CD8-positive, alpha-beta memory T cell (primary cell): Measurements from ENCODE around the gene EEFSEC. TPM values are rescaled to one million over a fixed set of nuclear protein-coding genes. Genes with fewer than 3 reads are reported as not detected.

Experiments
- CTCF ChIA-PET: fragments of 350-600 bp; sonication (Branson Sonifier 250); formaldehyde crosslinking; loops from one replicate; lab custom pipeline; 2021; ENCODE audit warnings: antibody characterized with exemption; lab: Charles Lee
- POLR2A ChIA-PET: fragments of 350-600 bp; sonication (Branson Sonifier 250); formaldehyde crosslinking; loops from one replicate; lab custom pipeline; 2021; ENCODE audit warnings: antibody characterized with exemption; lab: Charles Lee
- DNase-seq, 5 donors: peaks; one replicate each; pipeline versions ENCODE4 v3.0.0 to v3.0.0-alpha.2; 2020 to 2022; ENCODE audit warnings: mixed read lengths in 1 of 5
- H3K27ac ChIP-seq: one replicate; pipeline ENCODE4 v1.7.0; 2013; ENCODE audit warnings: low read depth, mild to moderate bottlenecking, low read length, moderate library complexity
- H3K27me3 ChIP-seq: 2 replicates; pipeline ENCODE4 v1.7.0; 2013; ENCODE audit warnings: low read length, mild to moderate bottlenecking; ENCODE audit not compliant: insufficient read depth, poor library complexity, severe bottlenecking
- H3K36me3 ChIP-seq: 2 replicates; pipeline ENCODE4 v1.7.0; 2013; ENCODE audit warnings: mild to moderate bottlenecking, low read length, moderate library complexity; ENCODE audit not compliant: insufficient read depth
- H3K4me1 ChIP-seq: 2 replicates; pipeline ENCODE4 v1.7.0; 2013; ENCODE audit warnings: mild to moderate bottlenecking, low read length, moderate library complexity; ENCODE audit not compliant: insufficient read depth
- H3K4me3 ChIP-seq: 2 replicates; pipeline ENCODE4 v1.7.0; 2013; ENCODE audit warnings: mild to moderate bottlenecking, low read length
- H3K9me3 ChIP-seq: 2 replicates; pipeline ENCODE4 v1.7.0; 2013; ENCODE audit warnings: mild to moderate bottlenecking, low read length
- H3K27ac Mint-ChIP-seq, 8 donors: one replicate each; pipeline ENCODE4 v1.8.0; 2020 to 2021; ENCODE audit warnings: mixed read lengths in 8 of 8, mild to moderate bottlenecking in 6 of 8, inconsistent platforms in 3 of 8, moderate library complexity in 3 of 8
- H3K27me3 Mint-ChIP-seq, 2 donors: one replicate each; pipeline ENCODE4 v1.8.0; 2020 to 2021; ENCODE audit warnings: mixed read lengths in 2 of 2, mild to moderate bottlenecking in 1 of 2, moderate library complexity in 1 of 2
- H3K36me3 Mint-ChIP-seq, 3 donors: one replicate each; pipeline ENCODE4 v1.8.0; 2020 to 2021; ENCODE audit warnings: mixed read lengths in 3 of 3, inconsistent platforms in 1 of 3, mild to moderate bottlenecking in 1 of 3
- H3K4me1 Mint-ChIP-seq, 3 donors: one replicate each; pipeline ENCODE4 v1.8.0; 2020 to 2021; ENCODE audit warnings: mixed read lengths in 3 of 3, inconsistent platforms in 1 of 3, mild to moderate bottlenecking in 1 of 3
- H3K4me3 Mint-ChIP-seq, 7 donors: one replicate each; pipeline ENCODE4 v1.8.0; 2020 to 2021; ENCODE audit warnings: mixed read lengths in 7 of 7, mild to moderate bottlenecking in 6 of 7, moderate library complexity in 4 of 7, inconsistent platforms in 2 of 7
- H3K9me3 Mint-ChIP-seq, 5 donors: one replicate each; pipeline ENCODE4 v1.8.0; 2020 to 2022; ENCODE audit warnings: mixed read lengths in 5 of 5, mild to moderate bottlenecking in 3 of 5, moderate library complexity in 2 of 5, inconsistent platforms in 1 of 5
- polyA plus RNA-seq: library from polyadenylated mRNA; unstranded; fragments of 300-500 nt; fragmentation: Illumina TruSeq; gene quantifications from one replicate; pipeline ENCODE4 v1.2.3, GENCODE V29; 2021
- total RNA-seq, 2 experiments: library from RNA; stranded (reverse); gene quantifications; one replicate each; pipeline ENCODE4 v1.2.3, GENCODE V29; 2021

EEFSEC gene
- total and polyA plus RNA-seq, 3 experiments from 2014 or later: 20.4 to 28.6 (median 21.8) TPM

- Histone ChIP-seq H3K4me1 (no peaks in the 10 kb centered on the region), H3K27me3 (no peaks in the 10 kb centered on the region), H3K4me3 (no peak overlapping the region), H3K36me3 (no peaks in the 10 kb centered on the region), H3K27ac (no peak overlapping the region), H3K9me3 (no peaks in the 10 kb centered on the region)
- H3K4me3 Mint-ChIP-seq: no peak overlapping the region
- ChIA-PET CTCF (no interaction called here), POLR2A (no interaction called here)
- no peaks in the 10 kb centered on the region for H3K27me3 Mint-ChIP-seq
- no peaks in the 10 kb centered on the region for H3K9me3 Mint-ChIP-seq
- H3K4me1 Mint-ChIP-seq: peaks cover 0 to 4% (median 0%) of the 10 kb centered on the region in 3 donors
- H3K36me3 Mint-ChIP-seq: peaks cover 0 to 34% (median 3%) of the 10 kb centered on the region in 3 donors
- no peak for DNase-seq
- no peak overlapping the region for H3K27ac Mint-ChIP-seq
Measured at GRCh38 chr3:128351546-128351945, 198.3 kb downstream of the EEFSEC start.

DNA sequence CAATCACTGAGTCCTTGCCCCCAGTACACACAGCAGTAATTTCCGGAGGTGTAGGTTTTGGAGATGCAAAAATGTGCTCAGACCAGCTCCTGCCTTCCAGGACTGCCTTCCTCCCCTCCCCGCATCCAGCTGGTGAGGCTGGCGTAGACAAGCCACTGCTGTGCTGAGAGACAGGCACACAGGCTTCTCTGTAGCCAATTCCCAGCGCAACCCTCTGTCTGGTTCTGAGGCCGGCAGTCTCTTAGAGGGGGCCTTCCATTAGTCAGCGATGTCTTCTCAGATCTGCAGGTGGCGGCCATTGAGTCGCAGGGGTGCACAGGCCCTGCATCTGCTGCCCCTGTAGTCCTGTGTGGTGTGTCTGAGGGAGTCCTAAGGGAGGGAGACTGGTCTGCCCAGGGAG lies 199.0 kb downstream of the EEFSEC start:
- Mint-ChIP-seq H3K4me1 (peaks cover 0 to 4% (median 0%) of the 10 kb centered on the region in 3 donors), H3K4me3 (no peak overlapping the region), H3K9me3 (no peaks in the 10 kb centered on the region), H3K36me3 (peaks cover 0 to 41% (median 4%) of the 10 kb centered on the region in 3 donors), H3K27ac (no peak overlapping the region), H3K27me3 (no peaks in the 10 kb centered on the region)
- no peak overlapping the region for H3K27ac ChIP-seq
- H3K27me3 ChIP-seq: no peaks in the 10 kb centered on the region
- POLR2A ChIA-PET: no interaction called here
- H3K36me3 ChIP-seq: no peaks in the 10 kb centered on the region
- no peaks in the 10 kb centered on the region for H3K9me3 ChIP-seq
- CTCF ChIA-PET: no interaction called here
- H3K4me3 ChIP-seq: no peak overlapping the region
- no peaks in the 10 kb centered on the region for H3K4me1 ChIP-seq
- no peak for DNase-seq

GRCh38 chr3:128353361-128353965 lies 200.2 kb downstream of the EEFSEC start:
- Mint-ChIP-seq H3K27ac (peak overlapping the region in 1 of 8 donors; percentile 23), H3K36me3 (peaks cover 0 to 50% (median 8%) of the 10 kb centered on the region in 3 donors), H3K4me1 (peaks cover 0 to 4% (median 0%) of the 10 kb centered on the region in 3 donors), H3K27me3 (no peaks in the 10 kb centered on the region), H3K9me3 (no peaks in the 10 kb centered on the region), H3K4me3 (no peak overlapping the region)
- Histone ChIP-seq H3K27ac (no peak overlapping the region), H3K4me3 (no peak overlapping the region), H3K9me3 (no peaks in the 10 kb centered on the region), H3K4me1 (no peaks in the 10 kb centered on the region), H3K36me3 (no peaks in the 10 kb centered on the region), H3K27me3 (no peaks in the 10 kb centered on the region)
- no peak for DNase-seq
- ChIA-PET POLR2A (no interaction called here), CTCF (no interaction called here)

GRCh38 chr3:128353991-128354687 lies 200.9 kb downstream of the EEFSEC start:
- Histone ChIP-seq H3K36me3 (no peaks in the 10 kb centered on the region), H3K27ac (no peak overlapping the region), H3K4me3 (no peak overlapping the region), H3K4me1 (no peaks in the 10 kb centered on the region), H3K27me3 (no peaks in the 10 kb centered on the region), H3K9me3 (no peaks in the 10 kb centered on the region)
- peaks cover 3 to 56% (median 11%) of the 10 kb centered on the region in 3 donors for H3K36me3 Mint-ChIP-seq
- no peaks in the 10 kb centered on the region for H3K4me1 Mint-ChIP-seq
- H3K27ac Mint-ChIP-seq: peak overlapping the region in 1 of 8 donors; percentile 23
- H3K27me3 Mint-ChIP-seq: no peaks in the 10 kb centered on the region
- ChIA-PET CTCF (no interaction called here), POLR2A (no interaction called here)
- no peaks in the 10 kb centered on the region for H3K9me3 Mint-ChIP-seq
- no peak overlapping the region for H3K4me3 Mint-ChIP-seq
- peak in 1 of 5 donors; percentile 4 for DNase-seq

DNA sequence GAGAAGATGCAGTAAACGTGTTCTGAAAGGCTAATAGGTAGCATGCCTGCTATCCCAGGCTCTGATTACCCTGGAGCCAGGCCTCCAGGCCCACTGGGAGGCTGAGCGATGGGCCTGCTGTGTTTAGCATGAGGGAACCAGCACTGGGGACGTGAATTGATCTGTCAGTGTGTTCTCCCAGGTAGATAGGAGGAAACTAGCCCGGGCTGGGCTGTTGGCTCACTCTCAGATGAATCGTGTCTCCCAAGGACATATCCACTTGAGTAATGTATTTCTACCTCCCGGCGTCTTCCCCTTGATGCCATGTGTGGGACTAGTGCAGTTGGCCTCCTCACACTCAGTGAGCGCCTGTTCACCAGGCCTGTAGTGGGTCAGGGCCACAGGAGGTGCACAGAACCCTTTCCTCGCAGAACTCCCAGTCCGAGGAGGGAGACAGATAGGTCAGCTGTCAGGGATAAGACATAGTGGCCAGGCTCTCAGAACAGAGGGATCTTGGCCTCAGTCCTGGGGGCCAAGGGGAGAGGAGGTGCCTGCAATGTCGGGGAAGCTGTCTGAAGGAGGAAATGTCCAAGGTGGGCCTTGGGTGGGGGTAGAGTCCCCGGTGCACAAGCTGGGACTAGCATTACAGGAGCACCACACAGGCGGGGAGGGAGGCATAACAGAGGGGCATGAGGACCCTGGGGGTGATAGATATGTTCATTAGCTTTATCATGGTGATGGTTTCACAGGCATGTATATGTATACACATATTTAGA lies 201.7 kb downstream of the EEFSEC start:
- H3K27me3 ChIP-seq: no peaks in the 10 kb centered on the region
- H3K27ac ChIP-seq: no peak overlapping the region
- H3K9me3 Mint-ChIP-seq: no peaks in the 10 kb centered on the region
- H3K27me3 Mint-ChIP-seq: no peaks in the 10 kb centered on the region
- POLR2A ChIA-PET: interaction anchor here (0.6 kb wide), 2 partner anchors 646 to 726 kb away, joined by 3 read pairs; partner anchors contain the start of gene PODXL2
- peak overlapping the region in 1 of 8 donors; percentile 18 for H3K27ac Mint-ChIP-seq
- H3K4me1 Mint-ChIP-seq: no peaks in the 10 kb centered on the region
- DNase-seq: peak in 1 of 5 donors; percentile 16
- no peak overlapping the region for H3K4me3 Mint-ChIP-seq
- no peak overlapping the region for H3K4me3 ChIP-seq
- CTCF ChIA-PET: no interaction called here
- H3K36me3 ChIP-seq: no peaks in the 10 kb centered on the region
- no peaks in the 10 kb centered on the region for H3K4me1 ChIP-seq
- H3K36me3 Mint-ChIP-seq: peaks cover 3 to 60% (median 11%) of the 10 kb centered on the region in 3 donors
- H3K9me3 ChIP-seq: no peaks in the 10 kb centered on the region

- Mint-ChIP-seq H3K36me3 (peaks cover 3 to 61% (median 11%) of the 10 kb centered on the region in 3 donors), H3K4me3 (no peak overlapping the region), H3K9me3 (no peaks in the 10 kb centered on the region), H3K27me3 (no peaks in the 10 kb centered on the region), H3K27ac (peak overlapping the region in 1 of 8 donors; percentile 6), H3K4me1 (no peaks in the 10 kb centered on the region)
- POLR2A ChIA-PET: interaction anchor here (0.6 kb wide), 2 partner anchors 645 to 727 kb away, joined by 3 read pairs; partner anchors contain the start of gene PODXL2
- H3K4me3 ChIP-seq: no peak overlapping the region
- CTCF ChIA-PET: no interaction called here
- H3K27ac ChIP-seq: no peak overlapping the region
- no peak for DNase-seq
- no peaks in the 10 kb centered on the region for H3K4me1 ChIP-seq
- H3K27me3 ChIP-seq: no peaks in the 10 kb centered on the region
- no peaks in the 10 kb centered on the region for H3K9me3 ChIP-seq
- H3K36me3 ChIP-seq: no peaks in the 10 kb centered on the region
Measured at GRCh38 chr3:128355543-128355919, 202.2 kb downstream of the EEFSEC start.

- Mint-ChIP-seq H3K4me1 (no peaks in the 10 kb centered on the region), H3K27ac (peak overlapping the region in 2 of 8 donors; percentile 52 to 61), H3K4me3 (no peak overlapping the region), H3K9me3 (no peaks in the 10 kb centered on the region), H3K27me3 (no peaks in the 10 kb centered on the region), H3K36me3 (peaks cover 3 to 58% (median 11%) of the 10 kb centered on the region in 3 donors)
- Histone ChIP-seq H3K4me1 (no peaks in the 10 kb centered on the region), H3K9me3 (no peaks in the 10 kb centered on the region), H3K4me3 (no peak overlapping the region), H3K27ac (no peak overlapping the region), H3K36me3 (no peaks in the 10 kb centered on the region), H3K27me3 (no peaks in the 10 kb centered on the region)
- CTCF ChIA-PET: no interaction called here
- POLR2A ChIA-PET: no interaction called here
- no peak for DNase-seq
Measured at GRCh38 chr3:128356822-128357221, 203.5 kb downstream of the EEFSEC start.

GRCh38 chr3:128357538-128357937 lies 204.3 kb downstream of the EEFSEC start:
- peak overlapping the region in 1 of 8 donors; percentile 41 for H3K27ac Mint-ChIP-seq
- Histone ChIP-seq H3K27me3 (no peaks in the 10 kb centered on the region), H3K9me3 (no peaks in the 10 kb centered on the region), H3K4me1 (no peaks in the 10 kb centered on the region), H3K36me3 (no peaks in the 10 kb centered on the region), H3K4me3 (no peak overlapping the region), H3K27ac (no peak overlapping the region)
- peaks cover 3 to 58% (median 11%) of the 10 kb centered on the region in 3 donors for H3K36me3 Mint-ChIP-seq
- H3K4me3 Mint-ChIP-seq: no peak overlapping the region
- no peaks in the 10 kb centered on the region for H3K4me1 Mint-ChIP-seq
- ChIA-PET CTCF (no interaction called here), POLR2A (no interaction called here)
- H3K27me3 Mint-ChIP-seq: no peaks in the 10 kb centered on the region
- no peaks in the 10 kb centered on the region for H3K9me3 Mint-ChIP-seq
- DNase-seq: no peak
